GM19438 (cell line): ENCODE data around the gene C9orf153.
"Not testable (repeated sequence)": the region's sequence is repeated elsewhere in the genome, so short reads cannot be mapped to it uniquely, and the experiment has no call there.

ENCODE experiments used
- ATAC-seq: cut with Tn5 transposase; IDR thresholded peaks from one replicate; pipeline ENCODE4 v1.9.1; 2021; ENCODE audit warnings: low read depth; ENCODE audit not compliant: unreplicated experiment

The C9orf153 gene

GRCh38 chr9:86259557-86259956 is at the start of gene C9orf153:
Gene C9orf153, minus strand, starts transcription at chr9:86259657. Its CDS starts 30,054 bp downstream, at chr9:86229603.
- ATAC-seq: no peak

- ATAC-seq: no peak
Observed at GRCh38 chr9:86308687-86309086, 49.2 kb upstream of the C9orf153 start.

- ATAC-seq: no peak
Observed at GRCh38 chr9:86304236-86304730, 44.8 kb upstream of the C9orf153 start.

- ATAC-seq: no peak
Observed at GRCh38 chr9:86303316-86303975, 44.0 kb upstream of the C9orf153 start.

- no peak for ATAC-seq
Observed at GRCh38 chr9:86301686-86302085, 42.2 kb upstream of the C9orf153 start.

GRCh38 chr9:86300701-86301100 is 41.2 kb upstream of the C9orf153 start:
- ATAC-seq: no peak

- no peak for ATAC-seq
Observed at GRCh38 chr9:86298873-86299272, 39.4 kb upstream of the C9orf153 start.

GRCh38 chr9:86290341-86290740 is 30.9 kb upstream of the C9orf153 start:
- ATAC-seq: not testable (repeated sequence)

- ATAC-seq: no peak
Observed at GRCh38 chr9:86288499-86289198, 29.2 kb upstream of the C9orf153 start.

GRCh38 chr9:86287013-86287412 is 27.6 kb upstream of the C9orf153 start:
- ATAC-seq: no peak

- no peak for ATAC-seq
Observed at GRCh38 chr9:86286278-86286677, 26.8 kb upstream of the C9orf153 start.

- no peak for ATAC-seq
Observed at GRCh38 chr9:86285261-86285660, 25.8 kb upstream of the C9orf153 start.

GRCh38 chr9:86282979-86283535 is 23.6 kb upstream of the C9orf153 start:
- ATAC-seq: peak; percentile 19

- ATAC-seq: peak; percentile 87
Observed at GRCh38 chr9:86282077-86282978, 22.9 kb upstream of the C9orf153 start, which contains the start of gene ISCA1. Gene ISCA1, minus strand, starts transcription at chr9:86282538. Its CDS starts 80 bp downstream, at chr9:86282458.

GRCh38 chr9:86281593-86282076 is 22.2 kb upstream of the C9orf153 start:
- peak; percentile 32 for ATAC-seq

GRCh38 chr9:86280580-86280979 is 21.1 kb upstream of the C9orf153 start:
- no peak for ATAC-seq

GRCh38 chr9:86279839-86280238 is 20.4 kb upstream of the C9orf153 start:
- no peak for ATAC-seq

- ATAC-seq: no peak
Observed at GRCh38 chr9:86277072-86277471, 17.6 kb upstream of the C9orf153 start.

- no peak for ATAC-seq
Observed at GRCh38 chr9:86275962-86276361, 16.5 kb upstream of the C9orf153 start.
